GM12872 (cell line): ENCODE data around the gene CARD16.

Experiments used
- CTCF ChIP-seq: IDR thresholded peaks from 3 replicates; pipeline ENCODE4 v1.5.1; 2011; ENCODE audit warnings: low read depth, mild to moderate bottlenecking, low read length, moderate library complexity; ENCODE audit not compliant: insufficient read depth

The CARD16 gene

GRCh38 chr11:105033343-105033742 is 11.8 kb downstream of the CARD16 start:
- no peak for TF ChIP-seq CTCF

GRCh38 chr11:105032495-105032894 is 12.6 kb downstream of the CARD16 start:
- no peak for TF ChIP-seq CTCF

- TF ChIP-seq CTCF, result no peak
Measured at GRCh38 chr11:105027678-105028077, 17.5 kb downstream of the CARD16 start.

DNA sequence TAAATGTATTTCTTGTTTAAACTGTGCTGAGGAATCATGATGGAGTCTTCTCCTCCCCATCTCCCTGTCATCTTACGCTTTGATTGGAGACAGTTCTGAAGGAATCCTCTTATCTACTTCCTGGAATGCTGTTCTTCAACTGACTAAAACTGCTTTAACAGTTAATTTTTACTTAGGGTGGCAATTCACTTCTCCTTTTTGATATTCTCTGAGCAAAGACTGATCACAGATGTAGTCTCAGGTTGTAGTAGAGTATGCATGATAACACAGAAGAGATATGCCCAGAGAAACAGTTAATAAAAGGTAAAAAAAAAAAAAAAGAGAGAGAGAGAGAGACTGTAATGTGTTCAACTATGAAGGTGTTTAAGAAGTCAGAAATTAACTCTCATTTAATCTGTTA is 20.7 kb downstream of the CARD16 start:
- no peak for TF ChIP-seq CTCF

DNA sequence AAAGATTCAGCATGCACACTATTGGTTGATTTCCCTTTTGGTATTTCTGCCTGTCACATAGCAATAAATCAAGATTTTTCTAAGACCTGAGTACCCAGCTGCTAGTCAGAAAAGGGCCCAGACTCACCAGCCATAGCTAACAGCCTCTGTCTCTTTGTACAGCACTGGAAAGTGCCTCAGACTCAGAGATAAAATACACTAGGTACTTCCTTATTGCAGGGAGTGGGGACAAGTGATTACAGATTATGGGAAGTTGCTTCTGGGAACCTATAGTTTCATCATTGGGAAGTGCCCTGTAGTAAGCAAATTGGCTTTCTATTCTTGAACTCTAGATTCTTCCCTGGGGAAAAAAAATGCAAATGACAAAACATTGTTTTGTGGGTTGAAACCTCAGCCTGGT is 22.1 kb downstream of the CARD16 start, which contains the start of gene CASP5:
Gene CASP5 (minus strand): TSS at position 166 of the 400 bp plus-strand sequence. CDS start 32 bp downstream, at position 134.
- no peak for TF ChIP-seq CTCF

- TF ChIP-seq CTCF, result no peak
Measured at GRCh38 chr11:105022527-105022926, 22.6 kb downstream of the CARD16 start.

DNA sequence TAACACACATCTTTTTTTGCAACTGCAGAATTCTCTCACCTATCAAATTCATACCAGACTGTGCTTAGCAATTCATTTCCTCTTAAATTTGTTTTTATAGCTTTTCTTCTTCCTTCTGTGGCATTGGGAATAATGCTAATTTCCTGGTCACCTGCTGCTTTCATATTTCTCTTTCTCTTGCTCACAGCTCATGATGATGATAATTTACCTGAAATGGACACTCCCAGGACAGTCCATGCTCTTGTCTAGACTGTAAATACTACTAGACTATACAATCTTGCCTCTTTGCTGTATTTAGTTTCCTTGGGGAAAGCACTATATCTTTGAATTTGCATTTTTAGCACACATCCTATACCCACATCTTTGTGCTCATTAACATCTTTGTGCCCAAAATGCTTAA is 37.7 kb downstream of the CARD16 start:
- no peak for TF ChIP-seq CTCF

DNA sequence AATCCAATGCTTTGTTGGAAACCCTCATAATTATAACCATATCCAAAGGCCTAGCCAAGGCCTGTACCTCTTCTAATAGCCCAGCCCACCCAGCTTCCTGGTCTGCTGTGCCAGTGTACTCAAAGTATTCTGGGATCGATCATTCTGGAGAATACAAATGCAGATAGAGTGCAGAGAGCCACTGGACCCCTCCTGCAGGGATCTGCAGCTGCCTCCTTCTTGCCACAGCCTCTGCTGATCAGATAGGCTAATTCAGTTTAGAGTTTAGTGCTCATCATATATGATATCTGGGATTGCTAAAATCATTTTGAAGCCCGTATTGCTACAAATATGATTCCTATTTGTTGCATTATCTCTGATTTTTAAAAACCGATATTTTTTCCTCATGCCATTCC is 39.7 kb downstream of the CARD16 start:
- TF ChIP-seq CTCF, result no peak
